ENCODE measurements around the gene CSTB.
"Not testable (repeated sequence)": the region's sequence is repeated elsewhere in the genome, so short reads cannot be mapped to it uniquely, and the experiment has no call there.

Gene CSTB

DNA sequence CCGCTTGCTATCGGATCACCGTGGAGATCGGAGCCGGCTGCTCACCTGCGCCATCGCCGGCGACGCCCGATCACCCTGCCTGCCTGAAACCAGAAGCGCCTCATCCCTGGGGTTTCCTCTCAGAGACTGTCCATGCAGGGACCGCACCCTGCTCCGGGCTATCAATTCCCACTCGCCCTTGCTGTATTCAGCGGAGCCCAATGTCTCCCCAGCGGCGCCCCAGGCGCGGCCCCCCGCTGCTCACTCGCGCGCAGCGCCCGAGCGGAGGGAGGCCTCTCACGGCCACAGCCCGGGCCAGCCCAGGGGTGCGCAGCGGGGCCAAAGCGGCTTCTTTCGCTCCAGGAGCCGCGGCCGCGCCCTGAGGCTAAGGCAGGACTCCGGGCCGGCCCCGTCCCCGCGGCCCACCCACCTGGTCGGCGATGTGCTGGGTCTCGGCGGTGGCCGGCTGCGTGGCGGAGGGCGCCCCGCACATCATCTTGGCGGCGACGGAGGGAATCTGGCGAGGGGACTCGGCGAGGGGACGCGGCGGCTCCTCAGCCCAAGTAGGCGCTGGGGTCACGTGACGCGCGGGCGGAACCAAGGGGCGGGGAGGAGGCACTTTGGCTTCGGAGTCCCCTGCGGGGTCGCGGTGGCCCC, at the start of gene CSTB:
TSS of gene CSTB (minus strand) at position 514 of the 636 bp plus-strand sequence. CDS start at position 475, 39 bp downstream.
- Mint-ChIP-seq H3K27ac (peak within 1 kb of the TSS; percentile 87), H3K9me3 (peaks cover 7 to 8% of the 10 kb centered on the region in 2 donors), H3K4me1 (peaks cover 43 to 62% of the 10 kb centered on the region in 2 donors), H3K27me3 (no peaks in the 10 kb centered on the region), H3K4me3 (peak within 1 kb of the TSS; percentile 88 to 95), H3K36me3 (peaks cover 24 to 37% of the 10 kb centered on the region in 2 donors)
- DNase-seq = peak; percentile 70
- ATAC-seq (replicated peaks) = peak; percentile 75 to 79

DNA sequence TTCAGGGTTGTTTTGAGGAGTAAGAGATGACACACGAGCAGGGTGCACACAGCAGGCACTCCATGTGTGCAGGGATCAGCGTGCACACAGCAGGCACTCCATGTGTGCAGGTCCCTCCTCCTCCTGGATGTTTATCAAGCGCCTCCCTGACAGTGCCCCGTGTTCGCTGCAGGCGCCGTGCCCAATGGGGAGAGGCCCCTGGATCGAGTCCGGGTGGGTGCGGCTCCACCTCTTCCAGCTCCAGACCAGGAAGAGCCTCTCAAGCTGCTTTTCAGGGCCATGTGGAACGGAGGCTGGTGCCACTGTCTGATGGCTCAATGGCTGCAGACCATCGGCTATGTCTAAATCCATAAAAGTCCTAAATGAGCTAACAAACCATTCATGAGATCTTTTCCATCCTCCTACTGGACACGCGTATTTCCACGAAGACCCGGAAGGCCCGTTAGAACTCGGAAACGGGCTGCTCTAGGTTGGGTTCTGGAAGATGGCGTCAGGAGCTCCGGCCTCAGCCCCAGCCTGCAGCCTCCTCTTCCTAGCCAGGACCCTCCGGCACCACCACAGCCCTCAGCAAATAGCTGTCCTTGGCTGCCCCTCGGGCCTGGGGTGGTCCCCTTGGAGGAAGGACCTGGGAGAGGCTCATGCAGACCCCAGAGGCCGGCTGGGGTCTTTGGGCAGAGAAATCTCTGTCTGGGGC, 49.3 kb upstream of the CSTB start:
- Mint-ChIP-seq H3K4me1 (peaks cover 5 to 6% of the 10 kb centered on the region in 2 donors), H3K27me3 (peaks cover 4 to 8% of the 10 kb centered on the region in 2 donors), H3K36me3 (peaks cover 0 to 3% of the 10 kb centered on the region in 2 donors), H3K4me3 (no peak overlapping the region), H3K27ac (no peak overlapping the region), H3K9me3 (no peaks in the 10 kb centered on the region)
- ATAC-seq (replicated peaks) (no peak), DNase-seq (no peak)

GRCh38 chr21:43824333-43825241, 48.5 kb upstream of the CSTB start:
- Mint-ChIP-seq H3K36me3 (peaks cover 0 to 3% of the 10 kb centered on the region in 2 donors), H3K4me1 (peaks cover 5 to 6% of the 10 kb centered on the region in 2 donors), H3K4me3 (no peak overlapping the region), H3K27me3 (peaks cover 4 to 8% of the 10 kb centered on the region in 2 donors), H3K27ac (no peak overlapping the region), H3K9me3 (no peaks in the 10 kb centered on the region)
- DNase-seq = no peak
- no peak for ATAC-seq (replicated peaks)

DNA sequence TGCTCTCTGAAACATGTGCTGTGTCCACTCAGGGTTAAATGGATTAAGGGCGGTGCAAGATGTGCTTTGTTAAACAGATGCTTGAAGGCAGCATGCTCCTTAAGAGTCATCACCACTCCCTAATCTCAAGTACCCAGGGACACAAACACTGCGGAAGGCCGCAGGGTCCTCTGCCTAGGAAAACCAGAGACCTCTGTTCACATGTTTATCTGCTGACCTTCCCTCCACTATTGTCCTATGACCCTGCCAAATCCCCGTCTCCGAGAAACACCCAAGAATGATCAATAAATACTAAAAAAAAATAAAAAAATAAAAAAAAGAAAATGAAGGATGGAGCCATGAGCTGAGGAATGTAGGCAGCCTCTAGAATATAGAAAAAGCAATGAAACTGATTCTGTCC, 46.6 kb upstream of the CSTB start:
- H3K36me3 Mint-ChIP-seq; H3K9me3 Mint-ChIP-seq; DNase-seq; ATAC-seq (replicated peaks); H3K27ac Mint-ChIP-seq; H3K27me3 Mint-ChIP-seq; H3K4me3 Mint-ChIP-seq: not testable (repeated sequence)
- H3K4me1 Mint-ChIP-seq = peaks cover 9 to 13% of the 10 kb centered on the region in 2 donors

DNA sequence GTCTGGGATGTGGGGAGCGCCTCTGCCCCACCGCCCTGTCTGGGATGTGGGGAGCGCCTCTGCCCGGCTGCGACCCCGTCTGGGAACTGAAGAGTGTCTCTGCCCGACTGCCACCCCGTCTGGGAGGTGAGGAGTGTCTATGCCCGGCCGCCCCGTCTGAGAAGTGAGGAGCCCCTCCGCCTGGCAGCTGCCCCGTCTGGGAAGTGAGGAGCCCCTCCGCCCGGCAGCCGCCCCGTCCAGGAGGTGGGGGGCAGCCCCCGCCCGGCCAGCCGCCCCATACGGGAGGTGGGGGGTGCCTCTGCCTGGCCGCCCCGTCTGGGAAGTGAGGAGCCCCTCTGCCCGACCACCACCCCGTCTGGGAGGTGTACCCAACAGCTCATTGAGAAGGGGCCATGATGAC, 46.1 kb upstream of the CSTB start:
- ATAC-seq (replicated peaks); H3K9me3 Mint-ChIP-seq; H3K27ac Mint-ChIP-seq; H3K36me3 Mint-ChIP-seq; DNase-seq; H3K4me3 Mint-ChIP-seq; H3K27me3 Mint-ChIP-seq: not testable (repeated sequence)
- H3K4me1 Mint-ChIP-seq = peaks cover 9 to 13% of the 10 kb centered on the region in 2 donors

DNA sequence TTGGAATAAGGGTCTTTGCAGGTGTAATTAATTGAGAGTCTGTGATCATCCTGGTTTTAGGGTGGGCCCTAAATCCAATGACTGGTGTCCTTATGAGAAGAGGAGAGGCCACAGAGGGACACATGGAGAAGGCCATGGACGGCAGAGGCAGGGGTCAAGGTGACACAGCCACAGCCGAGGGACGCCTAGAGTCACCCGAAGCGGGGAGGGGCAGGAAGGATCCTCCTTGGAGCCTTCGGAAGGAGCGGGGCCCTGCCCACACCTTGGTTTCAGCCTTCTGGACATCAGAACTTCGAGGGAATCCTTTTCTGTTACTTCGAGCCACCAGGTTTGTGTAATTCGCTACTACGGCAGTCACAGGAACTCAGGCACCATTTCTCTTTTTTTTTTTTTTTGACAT, 44.4 kb upstream of the CSTB start:
- peaks cover 8 to 9% of the 10 kb centered on the region in 2 donors for H3K36me3 Mint-ChIP-seq
- H3K4me1 Mint-ChIP-seq = peaks cover 8 to 13% of the 10 kb centered on the region in 2 donors
- H3K27ac Mint-ChIP-seq = no peak overlapping the region
- ATAC-seq (replicated peaks) = no peak
- DNase-seq = no peak
- no peaks in the 10 kb centered on the region for H3K27me3 Mint-ChIP-seq
- no peak overlapping the region for H3K4me3 Mint-ChIP-seq
- H3K9me3 Mint-ChIP-seq = peaks cover 6 to 7% of the 10 kb centered on the region in 2 donors

DNA sequence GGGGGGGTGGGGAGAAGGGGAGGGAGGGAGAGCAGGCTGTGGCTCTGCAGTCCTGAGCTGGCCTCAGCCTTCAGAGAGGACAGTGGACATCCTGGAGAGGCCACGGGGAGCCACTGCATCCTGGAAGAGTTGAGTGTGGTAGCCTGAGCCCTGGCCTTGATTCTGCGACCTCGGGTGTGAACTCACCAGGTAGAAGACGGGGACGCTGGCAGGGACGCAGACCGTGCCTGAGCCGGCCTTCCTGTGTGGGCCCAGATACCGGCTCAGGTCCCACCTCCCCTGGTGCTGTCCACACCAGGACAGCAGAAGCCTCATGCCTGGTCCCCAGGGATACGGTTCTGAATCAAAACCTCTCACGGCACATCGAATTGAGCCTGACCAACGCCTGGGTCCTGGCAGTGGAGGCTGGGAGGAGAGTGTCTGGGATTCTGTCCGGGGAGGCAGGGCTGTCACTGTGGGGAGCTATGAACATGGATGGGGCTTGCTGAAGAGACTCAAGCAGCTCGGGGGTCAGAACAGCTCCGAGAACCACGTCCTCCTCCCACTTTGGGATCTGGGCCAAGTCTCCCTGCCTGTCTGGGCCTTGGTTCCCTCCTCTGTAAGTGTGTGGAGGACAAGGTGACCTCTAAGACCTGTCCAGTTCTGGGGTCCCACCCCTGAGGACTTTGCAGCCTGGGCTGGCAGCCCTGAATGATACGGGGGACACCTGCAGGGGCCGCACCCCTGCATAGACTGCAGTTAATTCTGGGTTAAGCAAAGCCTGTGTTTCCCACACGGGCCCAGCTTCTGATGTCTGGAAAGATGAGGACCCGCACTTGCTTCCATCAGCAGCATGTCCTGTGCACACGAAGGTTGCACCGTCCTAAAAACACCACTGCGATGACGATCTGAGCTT, 43.6 kb upstream of the CSTB start:
- H3K9me3 Mint-ChIP-seq = peaks cover 6 to 8% of the 10 kb centered on the region in 2 donors
- peaks cover 2 to 3% of the 10 kb centered on the region in 2 donors for H3K27me3 Mint-ChIP-seq
- peaks cover 10 to 16% of the 10 kb centered on the region in 2 donors for H3K4me1 Mint-ChIP-seq
- H3K27ac Mint-ChIP-seq = no peak overlapping the region
- no peak for DNase-seq
- no peak for ATAC-seq (replicated peaks)
- peaks cover 8 to 11% of the 10 kb centered on the region in 2 donors for H3K36me3 Mint-ChIP-seq
- no peak overlapping the region for H3K4me3 Mint-ChIP-seq

- Mint-ChIP-seq H3K9me3 (peaks cover 6 to 9% of the 10 kb centered on the region in 2 donors), H3K36me3 (peaks cover 8 to 12% of the 10 kb centered on the region in 2 donors), H3K4me3 (no peak overlapping the region), H3K4me1 (peaks cover 9 to 14% of the 10 kb centered on the region in 2 donors), H3K27ac (no peak overlapping the region), H3K27me3 (peaks cover 5 to 10% of the 10 kb centered on the region in 2 donors)
- ATAC-seq (replicated peaks) (no peak), DNase-seq (no peak)
Observed at GRCh38 chr21:43818685-43819084, 42.6 kb upstream of the CSTB start.

DNA sequence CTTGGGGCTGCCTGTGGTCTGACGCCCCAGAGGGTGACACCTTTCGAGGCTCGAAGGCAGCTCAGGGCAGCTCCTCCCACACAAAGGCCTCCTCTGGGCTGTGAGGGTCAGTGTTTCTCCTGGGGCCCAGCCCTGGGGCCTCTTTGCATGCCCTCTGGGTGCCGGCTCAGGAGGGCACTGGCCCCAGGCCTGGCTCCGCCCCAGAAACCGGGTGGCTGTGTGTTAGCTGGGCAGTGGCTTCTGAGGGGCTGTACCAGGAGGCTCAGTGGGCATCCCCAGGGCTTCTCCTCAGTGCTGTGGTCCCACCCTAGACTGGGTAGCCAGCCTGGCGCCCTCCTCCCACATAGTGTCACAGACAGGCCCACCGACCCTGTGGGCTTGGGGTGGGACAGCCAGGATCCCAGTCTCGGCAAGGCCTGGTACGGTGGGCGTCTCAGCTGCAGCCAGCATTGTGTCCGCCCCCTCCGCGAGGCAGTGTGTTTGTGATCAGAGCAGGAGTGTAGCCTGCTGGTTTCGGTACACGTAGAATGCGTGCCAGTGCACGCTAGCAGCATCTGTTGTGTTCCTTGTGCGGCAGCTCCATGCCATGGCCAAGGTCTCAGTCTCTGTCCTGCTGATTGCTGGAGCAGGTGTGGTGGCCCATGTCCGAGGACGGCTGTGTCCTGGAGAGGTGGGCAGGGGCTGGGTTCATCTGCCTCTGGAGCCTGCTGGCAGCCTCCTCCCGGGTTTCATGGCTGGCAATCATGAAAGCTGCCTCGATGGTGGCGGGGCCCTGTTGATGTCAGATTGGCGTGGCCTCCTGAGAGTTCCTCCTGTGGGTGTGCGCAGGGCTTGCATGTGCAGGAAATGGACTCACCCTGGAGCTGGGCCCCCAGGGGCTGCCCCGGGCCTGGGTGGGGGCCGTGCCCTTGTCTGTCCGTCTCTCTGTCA, 41.3 kb upstream of the CSTB start:
- Mint-ChIP-seq H3K4me3 (no peak overlapping the region), H3K9me3 (peaks cover 6 to 9% of the 10 kb centered on the region in 2 donors), H3K27ac (no peak overlapping the region), H3K27me3 (peaks cover 5 to 10% of the 10 kb centered on the region in 2 donors), H3K4me1 (peaks cover 12 to 18% of the 10 kb centered on the region in 2 donors), H3K36me3 (peaks cover 8 to 12% of the 10 kb centered on the region in 2 donors)
- DNase-seq = no peak
- peak in 1 of 2 donors; percentile 34 for ATAC-seq (replicated peaks)

DNA sequence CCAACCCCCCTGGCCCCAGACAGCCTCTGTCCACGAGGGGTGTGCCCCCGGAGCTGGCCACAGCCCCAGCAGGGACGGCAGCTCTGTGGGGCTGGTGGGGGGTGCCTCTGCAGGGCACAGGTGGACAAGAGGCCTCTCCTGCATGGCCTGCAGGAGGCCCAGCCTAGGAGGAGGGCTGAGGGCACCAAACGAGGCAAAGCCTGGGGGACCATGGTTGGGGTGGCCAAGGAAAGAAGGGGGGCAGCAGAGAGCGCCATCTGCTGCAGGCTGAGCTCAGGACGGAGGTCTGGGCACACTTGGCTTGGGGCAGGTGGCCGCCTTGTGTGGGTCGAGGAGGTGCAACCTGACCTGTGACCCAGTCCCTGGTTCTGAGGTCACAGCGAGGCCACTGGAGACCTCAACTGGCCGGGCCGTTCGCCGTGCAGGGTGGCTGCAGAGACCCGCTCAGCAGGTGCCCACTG, 40.5 kb upstream of the CSTB start:
- Mint-ChIP-seq H3K27ac (no peak overlapping the region), H3K9me3 (peaks cover 6 to 9% of the 10 kb centered on the region in 2 donors), H3K4me3 (no peak overlapping the region), H3K4me1 (peaks cover 13 to 24% of the 10 kb centered on the region in 2 donors), H3K27me3 (peaks cover 5 to 10% of the 10 kb centered on the region in 2 donors), H3K36me3 (peaks cover 8 to 9% of the 10 kb centered on the region in 2 donors)
- no peak for DNase-seq
- no peak for ATAC-seq (replicated peaks)

GRCh38 chr21:43815991-43816390, 39.9 kb upstream of the CSTB start:
- no peak for ATAC-seq (replicated peaks)
- Mint-ChIP-seq H3K36me3 (peaks cover 8 to 9% of the 10 kb centered on the region in 2 donors), H3K4me1 (peaks cover 14 to 29% of the 10 kb centered on the region in 2 donors), H3K27ac (no peak overlapping the region), H3K9me3 (peaks cover 6 to 9% of the 10 kb centered on the region in 2 donors), H3K4me3 (no peak overlapping the region), H3K27me3 (peaks cover 5 to 10% of the 10 kb centered on the region in 2 donors)
- no peak for DNase-seq

GRCh38 chr21:43815107-43815613, 39.1 kb upstream of the CSTB start:
- Mint-ChIP-seq H3K27me3 (peaks cover 5 to 10% of the 10 kb centered on the region in 2 donors), H3K4me1 (peaks cover 20 to 36% of the 10 kb centered on the region in 2 donors), H3K9me3 (peaks cover 6 to 9% of the 10 kb centered on the region in 2 donors), H3K4me3 (peak overlapping the region in 1 of 2 donors; percentile 33), H3K27ac (no peak overlapping the region), H3K36me3 (peaks cover 9 to 12% of the 10 kb centered on the region in 2 donors)
- DNase-seq (no peak), ATAC-seq (replicated peaks) (no peak)
